ENCODE results near the gene FGF18.

DNA sequence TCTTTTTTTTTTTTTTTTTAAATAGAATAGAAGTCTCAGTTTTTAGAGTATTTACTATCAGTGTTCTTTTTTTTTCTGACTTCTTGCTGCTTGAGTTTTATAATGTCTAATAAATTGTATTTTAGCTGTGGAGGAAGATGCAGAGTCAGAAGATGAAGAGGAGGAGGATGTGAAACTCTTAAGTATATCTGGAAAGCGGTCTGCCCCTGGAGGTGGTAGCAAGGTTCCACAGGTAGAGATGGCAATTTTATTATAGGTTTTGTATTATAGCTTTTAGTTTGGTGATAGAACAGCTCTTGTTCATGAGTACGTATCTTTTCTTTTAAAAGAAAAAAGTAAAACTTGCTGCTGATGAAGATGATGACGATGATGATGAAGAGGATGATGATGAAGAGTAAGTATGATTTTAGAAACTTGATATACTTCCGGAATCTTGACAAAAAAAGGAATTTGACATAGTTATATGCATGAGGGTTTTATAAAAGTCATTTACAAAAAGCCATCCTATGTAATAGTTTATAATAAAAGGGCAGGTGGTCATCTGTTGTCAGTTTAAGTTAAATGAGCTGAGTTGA, 26.8 kb upstream of the FGF18 start:
- TF ChIP-seq, protein P1, sequence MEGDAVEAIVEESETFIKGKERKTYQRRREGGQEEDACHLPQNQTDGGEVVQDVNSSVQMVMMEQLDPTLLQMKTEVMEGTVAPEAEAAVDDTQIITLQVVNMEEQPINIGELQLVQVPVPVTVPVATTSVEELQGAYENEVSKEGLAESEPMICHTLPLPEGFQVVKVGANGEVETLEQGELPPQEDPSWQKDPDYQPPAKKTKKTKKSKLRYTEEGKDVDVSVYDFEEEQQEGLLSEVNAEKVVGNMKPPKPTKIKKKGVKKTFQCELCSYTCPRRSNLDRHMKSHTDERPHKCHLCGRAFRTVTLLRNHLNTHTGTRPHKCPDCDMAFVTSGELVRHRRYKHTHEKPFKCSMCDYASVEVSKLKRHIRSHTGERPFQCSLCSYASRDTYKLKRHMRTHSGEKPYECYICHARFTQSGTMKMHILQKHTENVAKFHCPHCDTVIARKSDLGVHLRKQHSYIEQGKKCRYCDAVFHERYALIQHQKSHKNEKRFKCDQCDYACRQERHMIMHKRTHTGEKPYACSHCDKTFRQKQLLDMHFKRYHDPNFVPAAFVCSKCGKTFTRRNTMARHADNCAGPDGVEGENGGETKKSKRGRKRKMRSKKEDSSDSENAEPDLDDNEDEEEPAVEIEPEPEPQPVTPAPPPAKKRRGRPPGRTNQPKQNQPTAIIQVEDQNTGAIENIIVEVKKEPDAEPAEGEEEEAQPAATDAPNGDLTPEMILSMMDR (IDR thresholded peaks at IDR 0.05; ENCODE audit: low read length) = no peak
- no peak for TF ChIP-seq EZH2 (IDR thresholded peaks at IDR 0.05; ENCODE audit: borderline replicate concordance, low read length)

Data from OCI-LY1 (cell line).